HG02623 (cell line): ENCODE measurements around the gene FRS3.
"Not testable (repeated sequence)": the region's sequence is repeated elsewhere in the genome, so short reads cannot be mapped to it uniquely, and the experiment has no call there.

Experiments
- ATAC-seq: cut with Tn5 transposase; IDR thresholded peaks from one replicate; pipeline ENCODE4 v1.9.1; 2021; ENCODE audit warnings: moderate library complexity; ENCODE audit not compliant: unreplicated experiment

FRS3 gene

DNA sequence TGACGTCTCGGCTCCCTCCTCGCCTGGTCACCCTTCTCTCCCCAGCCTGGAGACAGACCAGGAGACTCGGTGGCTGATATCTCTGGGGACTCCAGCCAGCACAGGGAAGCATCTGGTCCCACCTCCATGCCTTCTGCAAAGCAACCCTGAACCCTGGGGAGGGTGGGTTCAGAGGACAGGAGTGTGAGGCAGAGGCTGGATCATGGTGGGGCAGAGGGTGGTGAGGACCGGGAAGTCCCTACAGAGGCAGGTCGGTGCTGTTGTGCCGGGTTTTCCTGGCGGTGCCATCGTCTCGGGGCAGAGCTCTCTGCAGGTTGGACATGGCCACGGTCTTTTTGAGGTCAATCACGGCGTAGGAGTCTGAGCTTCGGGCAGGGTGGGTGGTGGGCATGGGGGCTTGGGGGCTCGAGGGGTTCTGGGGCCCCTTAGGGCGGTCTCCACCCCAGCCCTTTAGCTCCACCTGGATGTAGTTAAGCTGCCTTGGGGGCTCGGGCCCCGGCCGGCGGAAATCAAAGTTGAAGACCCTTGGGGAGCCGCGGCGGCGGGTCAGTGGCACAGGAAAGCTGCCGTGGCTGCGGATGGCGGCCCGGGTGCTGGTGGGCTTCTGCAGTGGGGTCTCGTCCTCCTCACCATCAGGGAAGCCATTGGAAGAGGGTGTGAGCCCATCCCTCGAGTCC, 9.2 kb downstream of the FRS3 start:
- ATAC-seq: no peak

- ATAC-seq: no peak
Observed at GRCh38 chr6:41769376-41769775, 10.3 kb downstream of the FRS3 start.

- ATAC-seq: no peak
Observed at GRCh38 chr6:41768545-41769308, 11.0 kb downstream of the FRS3 start.

DNA sequence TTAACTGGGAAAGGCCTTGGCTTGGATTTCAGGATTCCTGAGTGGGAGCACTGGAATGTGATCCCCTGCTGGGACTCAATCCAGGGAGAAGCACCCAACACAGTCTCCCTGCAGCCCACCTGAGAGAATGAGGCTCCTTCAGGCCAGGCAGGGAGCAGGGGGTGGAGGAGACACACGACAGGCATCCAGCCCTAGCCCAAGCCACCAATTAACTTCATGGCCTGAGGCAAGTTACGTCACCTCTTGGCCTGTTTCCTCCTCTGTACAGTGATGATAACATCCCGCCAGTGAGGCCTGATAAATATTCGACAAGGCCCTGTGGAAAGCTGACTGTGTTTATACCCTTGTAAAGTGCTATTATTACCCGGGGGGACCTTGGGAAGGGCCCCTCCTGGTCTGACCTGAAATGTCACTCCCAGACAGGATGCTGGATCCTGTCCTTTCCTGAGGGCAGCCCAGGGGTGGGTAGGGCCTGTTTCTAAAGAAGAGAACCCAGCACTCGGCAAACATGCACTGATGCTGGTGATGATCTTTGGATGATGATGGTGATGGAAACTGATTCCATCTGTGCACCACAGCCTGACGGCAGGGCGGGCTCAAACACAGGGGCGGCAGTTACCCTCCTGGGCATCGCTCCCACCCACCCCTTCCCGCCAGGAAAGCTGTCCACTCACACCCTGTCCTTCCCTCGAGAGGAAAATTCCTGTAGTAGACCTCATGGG, 12.4 kb downstream of the FRS3 start:
- ATAC-seq: no peak

DNA sequence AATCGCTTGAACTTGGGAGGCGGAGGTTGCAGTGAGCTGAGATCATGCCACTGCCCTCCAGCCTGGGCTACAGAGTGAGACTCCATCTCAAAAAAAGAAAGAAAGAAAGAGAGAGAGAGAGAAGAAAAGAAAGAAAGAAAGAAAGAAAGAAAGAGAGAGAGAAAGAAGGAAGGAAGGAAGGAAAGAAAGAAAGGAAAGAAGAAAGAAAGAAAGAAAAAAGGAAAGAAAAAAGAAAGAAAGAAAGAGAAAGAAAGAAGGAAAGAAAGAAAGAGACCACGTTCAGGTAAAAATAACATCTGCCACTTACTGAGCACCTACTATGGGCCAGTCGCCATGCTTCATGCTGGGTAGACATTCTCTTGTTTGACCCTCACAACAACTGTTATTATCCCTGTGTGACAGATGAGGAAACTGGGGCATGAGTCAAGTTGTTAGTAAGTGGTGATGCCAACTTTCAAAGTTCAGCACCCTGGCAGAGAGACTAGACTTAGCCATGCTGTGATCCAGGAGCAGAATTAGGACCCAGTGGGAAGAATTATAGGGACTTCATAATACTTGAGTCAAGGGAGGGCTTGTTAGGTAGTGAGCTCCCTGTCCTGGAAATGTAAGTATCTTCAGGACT, 13.5 kb downstream of the FRS3 start:
- not testable (repeated sequence) for ATAC-seq

GRCh38 chr6:41763470-41763869, 16.2 kb downstream of the FRS3 start:
- ATAC-seq: no peak

DNA sequence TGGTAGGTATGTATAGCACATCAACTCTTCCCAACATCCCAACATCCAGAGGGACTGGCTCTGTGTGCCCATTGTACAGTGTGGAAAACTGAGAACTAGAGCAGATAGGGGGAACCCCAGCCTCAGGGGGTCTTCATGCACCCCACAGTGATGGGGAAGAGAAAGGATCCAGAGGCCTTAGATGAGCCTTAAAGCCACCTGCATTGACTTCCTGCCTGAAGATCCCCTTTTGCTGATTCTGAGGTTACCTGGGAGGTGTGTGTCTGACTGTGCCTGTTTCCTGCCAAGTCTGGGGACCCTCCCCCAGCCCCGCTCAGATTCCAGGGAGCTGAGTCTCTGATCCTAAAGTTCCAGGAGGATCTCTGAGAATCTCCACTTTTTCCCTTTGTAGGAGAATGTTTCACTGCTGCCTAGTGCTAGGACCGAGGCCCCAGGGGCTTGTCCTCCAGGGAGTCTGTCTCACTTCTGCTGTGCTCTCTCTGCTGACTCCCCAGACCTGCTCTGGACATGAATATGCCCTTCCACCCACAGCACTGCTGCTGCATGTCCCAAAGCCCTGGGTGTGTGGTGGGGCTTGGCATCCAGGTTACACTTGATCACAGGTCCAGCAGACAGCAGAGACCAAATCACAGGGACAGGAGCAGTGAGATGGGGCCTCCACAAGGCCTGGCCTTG, 19.7 kb downstream of the FRS3 start:
- no peak for ATAC-seq

DNA sequence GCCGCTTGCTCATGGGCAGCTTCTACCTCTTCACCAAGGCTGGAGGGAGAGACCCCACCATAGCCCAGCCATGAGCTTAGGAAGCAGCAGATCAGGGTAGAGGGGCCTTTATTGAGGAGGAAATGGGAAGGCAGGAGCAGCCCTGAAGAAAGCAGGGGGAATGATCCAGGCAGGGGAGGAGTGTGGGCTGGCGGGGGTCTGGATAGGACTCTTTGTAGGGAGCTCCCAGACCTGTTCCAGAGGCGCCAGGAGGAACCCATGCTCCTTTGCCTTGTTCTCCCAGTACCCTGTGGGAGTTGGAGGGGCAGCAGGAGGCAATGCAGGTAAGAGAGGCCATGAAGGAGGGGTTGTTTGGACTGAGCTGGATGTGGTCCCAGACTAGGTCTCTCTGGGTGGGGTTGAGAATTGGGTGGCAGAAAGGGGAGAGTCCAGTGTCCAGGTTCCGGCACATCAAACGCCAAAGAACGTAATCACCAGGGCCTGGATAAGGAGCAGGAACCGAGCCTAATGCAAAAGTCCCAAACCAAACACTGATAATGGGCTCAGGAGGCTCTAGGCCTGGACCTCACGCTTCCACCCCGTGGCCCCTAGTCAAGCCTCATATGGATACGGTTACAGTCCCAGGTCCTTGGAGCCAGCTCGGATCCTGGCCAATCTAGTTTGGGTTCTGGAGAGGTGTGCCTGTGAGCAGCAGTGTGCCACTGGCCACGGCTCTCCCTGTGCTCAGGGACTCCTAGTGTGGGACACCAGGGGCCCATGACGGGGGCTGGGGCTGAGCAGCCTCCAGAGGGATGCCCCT, 20.4 kb downstream of the FRS3 start:
- no peak for ATAC-seq

DNA sequence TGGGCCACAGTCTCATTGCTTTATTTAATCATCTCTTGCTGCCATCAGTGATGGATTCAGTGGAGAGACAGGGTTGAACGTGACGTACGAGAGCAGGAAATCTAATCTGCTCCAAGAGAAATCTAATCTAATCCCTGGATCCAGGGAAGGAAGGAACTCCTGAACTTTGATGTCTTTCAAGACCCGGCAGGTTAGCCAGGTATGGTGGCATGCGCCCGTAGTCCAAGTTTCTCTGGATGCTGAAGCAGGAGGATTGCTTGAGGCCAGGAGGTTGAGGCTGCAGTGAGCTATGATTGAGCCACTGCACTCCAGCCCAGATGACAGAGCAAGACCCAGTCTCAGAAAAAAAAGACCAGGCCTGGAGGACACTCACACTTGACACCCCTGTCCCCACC, 21.1 kb downstream of the FRS3 start:
- no peak for ATAC-seq

DNA sequence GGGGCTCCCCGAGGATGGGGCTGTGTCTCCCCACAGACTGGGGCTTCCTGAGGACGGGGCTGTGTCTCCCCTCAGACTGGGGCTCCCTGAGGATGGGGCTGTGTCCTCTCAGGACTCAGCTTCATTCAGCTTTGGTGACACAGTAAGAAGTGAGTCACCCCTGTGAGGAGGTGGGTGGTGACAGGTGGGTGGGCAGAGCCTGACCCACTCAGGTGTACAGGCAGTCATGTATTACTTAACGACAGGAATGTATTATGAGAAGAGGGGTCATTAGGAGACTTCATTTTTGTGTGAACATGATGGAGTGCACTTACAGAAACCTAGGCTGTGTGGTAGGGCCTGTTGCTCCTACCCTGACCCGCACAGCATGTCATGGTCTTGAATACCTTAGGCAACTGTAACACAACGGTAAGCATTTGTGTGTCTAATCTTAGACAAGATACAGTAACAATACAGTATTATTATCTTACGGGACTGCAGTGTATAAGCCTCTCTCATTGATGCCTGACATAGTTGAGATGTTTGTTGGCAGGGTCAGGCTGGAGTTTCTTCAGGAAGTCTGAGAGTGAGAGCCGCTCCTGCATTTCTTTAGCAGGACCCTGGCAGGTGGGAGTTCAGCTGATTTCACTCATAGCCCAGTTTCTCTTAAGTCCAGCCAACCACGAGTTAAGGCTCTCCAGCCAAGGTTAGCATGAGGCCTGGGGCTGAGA, 21.6 kb downstream of the FRS3 start:
- ATAC-seq: no peak

DNA sequence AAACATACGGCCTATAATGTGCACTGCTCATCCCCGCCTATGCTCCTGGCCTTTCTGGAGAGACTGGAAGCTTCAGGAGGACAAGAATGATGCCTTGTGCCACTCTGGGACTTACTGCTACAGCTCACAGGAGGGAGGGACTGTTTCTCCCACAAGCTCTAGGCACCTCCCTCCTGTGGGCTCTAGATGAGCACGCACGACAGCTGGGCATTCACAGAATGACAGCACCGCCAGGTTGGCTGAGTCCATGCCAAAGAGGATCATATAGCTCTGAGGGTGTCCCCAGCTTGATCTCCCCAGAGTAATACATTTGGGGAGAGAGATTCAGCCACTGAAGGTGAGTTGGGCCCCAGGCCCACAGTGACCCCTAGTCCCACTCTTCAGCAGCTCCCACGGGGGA, 22.4 kb downstream of the FRS3 start:
- no peak for ATAC-seq

GRCh38 chr6:41756354-41756753, 23.3 kb downstream of the FRS3 start:
- ATAC-seq: no peak

GRCh38 chr6:41755895-41756294, 23.8 kb downstream of the FRS3 start:
- no peak for ATAC-seq

- no peak for ATAC-seq
Observed at GRCh38 chr6:41750374-41750773, 29.3 kb downstream of the FRS3 start.

DNA sequence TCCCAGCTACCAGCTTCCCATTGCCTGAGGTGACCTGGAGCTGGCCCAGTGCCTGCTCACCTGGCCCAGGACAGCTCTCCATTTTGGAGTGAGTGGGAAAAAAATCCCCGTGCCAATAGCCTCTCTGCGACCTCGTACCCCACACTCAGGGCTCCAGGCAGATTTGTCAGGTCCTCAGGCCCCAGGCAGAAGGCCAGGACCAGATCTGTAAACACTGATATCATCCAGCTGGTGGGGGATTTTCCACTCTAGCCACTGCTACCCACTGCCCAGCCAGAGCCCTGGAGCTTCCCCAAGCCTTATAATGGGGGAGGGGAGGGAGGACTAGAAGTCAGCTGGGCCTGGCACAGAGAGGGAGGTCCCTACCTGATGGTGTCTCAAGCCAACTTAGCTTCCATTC, 31.2 kb downstream of the FRS3 start:
- no peak for ATAC-seq

GRCh38 chr6:41748102-41748477, 31.6 kb downstream of the FRS3 start:
- no peak for ATAC-seq

- ATAC-seq: no peak
Observed at GRCh38 chr6:41747256-41748101, 32.2 kb downstream of the FRS3 start, which contains the start of gene PGC. Gene PGC (minus strand): TSS chr6:41747397. CDS start chr6:41747334, 63 bp downstream.

GRCh38 chr6:41746107-41746506, 33.6 kb downstream of the FRS3 start:
- ATAC-seq: no peak
